Measurements from ENCODE around the gene CSRP2.

GRCh38 chr12:76855271-76855670, 23.5 kb downstream of the CSRP2 start:
- TF ChIP-seq, protein P1, sequence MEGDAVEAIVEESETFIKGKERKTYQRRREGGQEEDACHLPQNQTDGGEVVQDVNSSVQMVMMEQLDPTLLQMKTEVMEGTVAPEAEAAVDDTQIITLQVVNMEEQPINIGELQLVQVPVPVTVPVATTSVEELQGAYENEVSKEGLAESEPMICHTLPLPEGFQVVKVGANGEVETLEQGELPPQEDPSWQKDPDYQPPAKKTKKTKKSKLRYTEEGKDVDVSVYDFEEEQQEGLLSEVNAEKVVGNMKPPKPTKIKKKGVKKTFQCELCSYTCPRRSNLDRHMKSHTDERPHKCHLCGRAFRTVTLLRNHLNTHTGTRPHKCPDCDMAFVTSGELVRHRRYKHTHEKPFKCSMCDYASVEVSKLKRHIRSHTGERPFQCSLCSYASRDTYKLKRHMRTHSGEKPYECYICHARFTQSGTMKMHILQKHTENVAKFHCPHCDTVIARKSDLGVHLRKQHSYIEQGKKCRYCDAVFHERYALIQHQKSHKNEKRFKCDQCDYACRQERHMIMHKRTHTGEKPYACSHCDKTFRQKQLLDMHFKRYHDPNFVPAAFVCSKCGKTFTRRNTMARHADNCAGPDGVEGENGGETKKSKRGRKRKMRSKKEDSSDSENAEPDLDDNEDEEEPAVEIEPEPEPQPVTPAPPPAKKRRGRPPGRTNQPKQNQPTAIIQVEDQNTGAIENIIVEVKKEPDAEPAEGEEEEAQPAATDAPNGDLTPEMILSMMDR (IDR thresholded peaks at IDR 0.05): no peak
- TF ChIP-seq POLR2A (IDR thresholded peaks at IDR 0.05): no peak
